ENCODE data around the gene RPS24.

DNA sequence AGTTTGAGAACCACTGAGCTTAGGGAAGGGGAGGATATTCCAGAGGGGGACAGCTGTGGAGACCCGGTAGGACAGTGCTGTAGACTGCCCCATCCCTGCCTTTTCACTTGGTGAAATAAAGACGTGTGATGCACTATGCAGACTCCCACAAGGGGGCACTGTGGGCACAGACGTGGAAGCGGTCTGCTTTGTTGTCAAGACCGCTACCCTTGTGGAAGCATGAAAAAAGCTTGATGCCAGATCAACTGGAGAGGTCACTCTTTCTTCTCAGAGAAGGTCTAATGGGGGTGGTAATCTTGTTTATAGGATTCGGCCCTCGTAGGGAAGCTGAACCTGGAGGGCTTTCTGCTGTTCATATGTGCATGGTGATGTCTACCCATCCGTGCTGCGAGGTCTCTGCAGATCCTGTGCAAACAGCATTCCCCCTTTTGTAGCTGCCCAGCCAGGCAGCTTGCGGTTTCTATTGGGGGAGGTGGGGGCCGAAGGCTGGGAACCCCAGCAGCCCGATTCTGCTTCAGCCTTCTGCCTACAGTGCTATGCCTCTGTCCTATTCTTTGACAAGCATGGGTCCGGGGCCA, 13.7 kb downstream of the RPS24 start:
- TF ChIP-seq, protein P1, sequence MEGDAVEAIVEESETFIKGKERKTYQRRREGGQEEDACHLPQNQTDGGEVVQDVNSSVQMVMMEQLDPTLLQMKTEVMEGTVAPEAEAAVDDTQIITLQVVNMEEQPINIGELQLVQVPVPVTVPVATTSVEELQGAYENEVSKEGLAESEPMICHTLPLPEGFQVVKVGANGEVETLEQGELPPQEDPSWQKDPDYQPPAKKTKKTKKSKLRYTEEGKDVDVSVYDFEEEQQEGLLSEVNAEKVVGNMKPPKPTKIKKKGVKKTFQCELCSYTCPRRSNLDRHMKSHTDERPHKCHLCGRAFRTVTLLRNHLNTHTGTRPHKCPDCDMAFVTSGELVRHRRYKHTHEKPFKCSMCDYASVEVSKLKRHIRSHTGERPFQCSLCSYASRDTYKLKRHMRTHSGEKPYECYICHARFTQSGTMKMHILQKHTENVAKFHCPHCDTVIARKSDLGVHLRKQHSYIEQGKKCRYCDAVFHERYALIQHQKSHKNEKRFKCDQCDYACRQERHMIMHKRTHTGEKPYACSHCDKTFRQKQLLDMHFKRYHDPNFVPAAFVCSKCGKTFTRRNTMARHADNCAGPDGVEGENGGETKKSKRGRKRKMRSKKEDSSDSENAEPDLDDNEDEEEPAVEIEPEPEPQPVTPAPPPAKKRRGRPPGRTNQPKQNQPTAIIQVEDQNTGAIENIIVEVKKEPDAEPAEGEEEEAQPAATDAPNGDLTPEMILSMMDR (IDR thresholded peaks at IDR 0.05; ENCODE audit: insufficient read depth, low read depth, low read length), result peak; percentile 96
- no peak for TF ChIP-seq EZH2 (IDR thresholded peaks at IDR 0.05; ENCODE audit: insufficient read depth, low read length)
